Mesodermal cell (in vitro differentiated cells): ENCODE measurements around the gene ERI2.

Experiments
- H3K27ac ChIP-seq: 2 replicates; pipeline ENCODE4 v1.7.0; 2013; ENCODE audit warnings: mild to moderate bottlenecking, low read depth, low read length, moderate library complexity; ENCODE audit not compliant: severe bottlenecking
- H3K36me3 ChIP-seq: 2 replicates; pipeline ENCODE4 v1.7.1; 2013; ENCODE audit warnings: mild to moderate bottlenecking, low read length, moderate library complexity; ENCODE audit not compliant: control insufficient read depth, insufficient read depth
- H3K4me1 ChIP-seq: one replicate; pipeline ENCODE4 v1.7.1; 2013; ENCODE audit warnings: mild to moderate bottlenecking, low read length; ENCODE audit not compliant: insufficient read depth, control insufficient read depth, poor library complexity, severe bottlenecking
- H3K4me3 ChIP-seq: 2 replicates; pipeline ENCODE4 v1.7.0; 2013; ENCODE audit warnings: low read length, control low read depth, mild to moderate bottlenecking; ENCODE audit not compliant: insufficient read depth, poor library complexity, severe bottlenecking; ENCODE audit errors: extremely low read depth
- H3K9me3 ChIP-seq: 2 replicates; pipeline ENCODE4 v1.7.1; 2013; ENCODE audit warnings: mild to moderate bottlenecking, low read length, moderate library complexity; ENCODE audit not compliant: control insufficient read depth
- WGBS, 2 experiments: methylation state at CpG; one replicate each; pipeline ENCODE4 v1.1.5; 2013; ENCODE audit warnings: missing lambda C conversion rate in 2 of 2; ENCODE audit not compliant: insufficient coverage in 2 of 2; 5-methylcytosine and 5-hydroxymethylcytosine counted together

The ERI2 gene

GRCh38 chr16:20747030-20747816 lies 59.0 kb downstream of the ERI2 start:
- Histone ChIP-seq H3K36me3 (no peaks in the 10 kb centered on the region), H3K4me1 (no peaks in the 10 kb centered on the region), H3K4me3 (no peak overlapping the region), H3K9me3 (peaks cover 7% of the 10 kb centered on the region), H3K27ac (no peak overlapping the region)
- WGBS, 2 experiments, result 73% methylated on average over 2 of the region's 4 CpGs

- no peak overlapping the region for H3K4me3 ChIP-seq
- no peaks in the 10 kb centered on the region for H3K4me1 ChIP-seq
- 100% methylated on average over 2 to 3 of the region's 3 CpGs for WGBS, 2 experiments
Measured at GRCh38 chr16:20746461-20746860, 59.8 kb downstream of the ERI2 start.

More at GRCh38 chr16:20746461-20746860, 59.8 kb downstream of the ERI2 start:
- Histone ChIP-seq H3K9me3 (peaks cover 7% of the 10 kb centered on the region), H3K36me3 (no peaks in the 10 kb centered on the region), H3K27ac (no peak overlapping the region)
